NCI-H2081 (cell line): Measurements from ENCODE around the gene RALGPS1.

Experiments used
- DNase-seq, 2 experiments: peaks; one replicate each; lab custom pipeline; 2025; lab: John Stamatoyannopoulos, UW

Gene RALGPS1

GRCh38 chr9:127258606-127259471 lies 344.3 kb downstream of the RALGPS1 start:
- no peak for DNase-seq

- no peak for DNase-seq
Observed at GRCh38 chr9:127262602-127263001, 348.0 kb downstream of the RALGPS1 start.

GRCh38 chr9:127263237-127263636 lies 348.7 kb downstream of the RALGPS1 start:
- no peak for DNase-seq

DNA sequence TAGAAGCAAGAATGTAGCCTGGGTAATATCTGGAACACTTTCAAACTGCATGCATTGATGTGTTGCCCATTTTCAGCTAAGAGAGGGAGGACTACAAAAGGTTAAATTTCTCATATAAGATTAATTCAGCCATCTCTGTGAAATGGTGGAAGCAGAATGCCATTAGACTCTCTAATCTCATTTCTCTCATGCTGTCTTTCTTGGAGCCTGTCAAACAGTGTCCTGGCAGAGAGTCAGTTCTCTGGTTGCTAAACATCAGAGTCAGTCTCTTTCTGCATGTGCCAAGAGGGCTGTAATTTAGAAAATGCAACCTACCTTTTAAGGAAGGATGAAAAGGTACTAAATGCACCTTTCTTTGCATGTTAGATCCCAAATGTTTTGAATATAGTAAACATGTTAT lies 349.1 kb downstream of the RALGPS1 start:
- DNase-seq: peak in 1 of 2 experiments; percentile 5

DNA sequence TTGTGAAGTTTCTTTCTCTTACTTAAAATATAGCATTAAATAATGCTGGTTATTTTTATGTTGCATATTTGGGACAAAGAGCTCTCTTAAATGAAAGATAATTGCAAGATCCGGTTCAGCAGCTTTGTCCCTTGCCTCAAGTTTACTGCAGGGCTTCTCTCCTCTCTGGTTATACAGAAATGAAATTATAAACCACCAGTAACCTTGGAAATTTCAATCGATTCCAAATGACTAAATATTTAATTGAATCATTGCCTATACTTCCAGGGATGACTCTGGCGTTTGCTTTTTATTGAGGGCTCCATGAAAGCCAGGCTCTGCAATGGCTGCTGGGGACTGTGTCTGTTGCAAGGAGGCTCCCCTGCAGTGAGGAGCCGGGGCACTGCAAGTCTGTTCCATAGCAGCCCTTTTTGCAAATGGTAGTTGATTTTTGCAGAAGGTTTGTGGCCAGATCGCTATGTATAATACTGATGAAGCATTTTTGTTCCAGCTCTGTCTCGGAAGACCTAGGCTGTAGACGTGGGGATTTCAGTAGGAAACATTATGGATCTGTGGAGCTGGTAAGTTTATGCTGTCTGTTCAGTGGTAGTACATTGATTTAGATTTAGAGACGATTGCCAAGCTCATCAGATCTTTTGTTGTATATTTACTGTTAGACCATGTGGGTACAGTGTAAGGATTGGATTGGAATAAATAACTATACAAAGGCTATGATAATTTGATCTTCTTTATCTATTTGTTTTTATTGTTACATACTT lies 350.1 kb downstream of the RALGPS1 start, which contains the start of gene GARNL3:
GARNL3 (plus strand) TSS at position 313 of the 758 bp plus-strand sequence; CDS start at position 417, 104 bp downstream.
- DNase-seq: no peak

GRCh38 chr9:127267793-127268525 lies 353.4 kb downstream of the RALGPS1 start:
- no peak for DNase-seq

DNA sequence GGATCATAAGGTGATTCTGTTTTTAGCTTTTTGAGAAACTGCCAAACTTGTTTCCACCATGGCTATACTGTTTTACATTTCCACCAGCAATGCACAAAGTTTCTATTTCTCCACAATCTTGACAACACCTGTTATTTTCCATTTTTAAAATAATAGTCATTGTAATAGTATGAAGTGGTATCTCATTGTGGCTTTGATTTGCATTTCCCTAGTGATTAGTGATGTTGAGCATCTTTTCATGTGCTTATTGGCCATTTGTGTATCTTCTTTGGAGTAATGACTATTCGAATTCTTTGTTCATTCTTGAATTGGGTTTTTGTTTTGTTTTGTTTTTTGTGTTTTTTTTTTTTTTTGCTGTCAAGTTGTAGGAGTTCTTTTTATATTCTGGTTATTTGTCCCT lies 354.9 kb downstream of the RALGPS1 start:
- DNase-seq: no peak
